Nucleus accumbens (tissue), 56 donors: ENCODE results near the gene OSBP2.

Source experiments
- DNase-seq, 56 donors: peaks; one replicate each; lab custom pipeline; 2025; lab: John Stamatoyannopoulos, UW

The OSBP2 gene

DNA sequence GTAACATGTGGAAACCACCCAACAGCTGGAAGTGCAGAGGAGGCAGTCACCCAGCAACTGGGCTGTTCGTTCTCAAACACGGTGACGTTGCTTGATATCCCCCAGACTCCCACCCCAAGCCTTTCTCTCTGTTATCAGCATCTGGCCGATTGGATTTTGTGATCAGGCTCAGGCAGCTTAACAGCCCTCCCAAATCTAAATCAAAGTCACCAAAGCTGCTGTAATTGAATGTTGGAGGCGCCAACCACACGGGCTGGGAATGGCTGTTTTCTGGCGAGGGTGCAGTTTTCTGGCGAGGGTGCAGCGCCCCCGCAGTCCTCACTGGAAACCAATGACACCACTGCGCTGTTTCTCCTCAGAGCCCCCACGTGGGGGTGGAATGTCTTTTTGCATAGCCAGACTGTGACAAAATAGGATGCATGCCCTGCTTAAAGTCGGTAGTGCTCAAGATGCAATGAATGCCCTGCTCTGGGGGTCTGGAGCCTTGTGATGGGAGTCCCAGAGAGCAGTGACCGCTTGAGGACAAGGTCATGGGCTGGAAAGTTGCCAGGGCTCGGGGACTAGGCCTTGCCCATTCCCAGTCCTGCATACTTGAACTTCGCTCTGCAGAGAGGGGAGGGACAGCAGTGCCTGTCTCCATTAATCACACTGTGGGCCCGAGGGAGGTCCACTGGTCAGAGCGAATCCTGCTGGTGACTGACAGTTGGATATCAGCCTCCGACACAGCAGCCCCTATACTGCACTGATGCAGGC is 168.6 kb downstream of the OSBP2 start:
- DNase-seq = peak in 7 of 56 donors; percentile 16 to 50 (median 28)

GRCh38 chr22:30864441-30865420 is 170.1 kb downstream of the OSBP2 start:
- DNase-seq = no peak

- DNase-seq = no peak
Measured at GRCh38 chr22:30865656-30866055, 171.0 kb downstream of the OSBP2 start.

DNA sequence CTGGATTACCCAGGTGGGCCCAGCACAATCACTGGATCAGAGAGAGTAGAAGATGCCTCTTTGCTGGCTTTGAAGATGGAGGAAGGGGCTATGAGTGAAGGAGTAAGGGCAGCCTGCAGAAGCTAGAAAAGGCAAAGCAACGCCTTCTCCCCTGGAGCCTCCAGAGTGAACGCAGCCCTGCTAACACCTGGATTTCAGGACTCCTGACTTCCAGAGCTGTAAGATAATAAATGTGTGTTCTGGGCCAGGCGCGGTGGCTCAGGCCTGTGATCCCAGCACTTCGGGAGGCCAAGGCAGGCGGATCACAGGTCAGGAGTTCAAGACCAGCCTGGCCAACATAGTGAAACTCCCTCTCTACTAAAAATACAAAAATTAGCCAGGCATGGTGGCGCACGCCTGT is 171.5 kb downstream of the OSBP2 start:
- DNase-seq = no peak

- no peak for DNase-seq
Measured at GRCh38 chr22:30866811-30867271, 172.2 kb downstream of the OSBP2 start.

DNA sequence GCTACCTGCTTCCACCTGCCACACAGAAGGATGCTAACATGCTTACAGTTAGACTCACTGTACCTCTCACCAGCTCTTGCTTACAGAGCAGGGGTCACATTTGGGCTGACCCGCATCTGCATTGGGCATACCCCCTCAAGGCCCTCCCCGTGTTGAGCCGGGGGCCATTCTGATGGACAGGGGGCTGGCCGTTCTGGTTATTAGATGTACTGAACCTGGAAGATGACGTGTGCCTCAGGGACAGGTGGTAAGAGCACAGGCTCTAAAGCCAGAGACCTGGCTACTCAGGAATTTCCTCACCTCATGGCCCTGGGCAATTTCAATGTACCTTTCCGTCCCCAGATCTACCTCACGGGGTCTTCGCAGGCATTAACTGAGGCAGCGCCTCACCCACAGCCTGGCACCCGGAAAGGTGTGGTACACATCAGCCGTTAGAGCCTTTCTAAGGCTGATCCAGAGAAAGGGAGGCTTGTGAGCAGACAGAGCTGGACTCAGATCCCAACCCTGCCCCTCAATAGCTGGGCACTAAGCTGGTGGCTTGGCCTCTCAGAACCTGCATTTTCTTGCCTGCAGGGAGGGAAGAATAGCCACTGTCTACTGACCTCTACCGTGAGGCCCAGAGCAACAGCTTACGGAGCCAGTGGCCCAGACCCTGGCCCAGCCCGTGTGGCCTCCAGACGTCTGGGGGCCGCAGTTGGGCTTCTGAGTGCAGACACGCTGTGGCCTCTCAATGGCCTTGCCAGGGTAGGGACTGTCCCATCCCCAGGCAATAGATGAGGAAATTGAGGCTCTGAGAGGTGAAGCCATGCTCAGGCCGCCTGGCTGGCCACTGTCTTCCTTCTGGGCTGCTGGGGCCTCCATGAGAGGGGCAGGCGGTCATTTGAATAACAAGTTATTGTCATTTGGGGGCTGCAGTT is 173.3 kb downstream of the OSBP2 start:
- no peak for DNase-seq

GRCh38 chr22:30868663-30869385 is 174.2 kb downstream of the OSBP2 start:
- peak in 25 of 56 donors; percentile 13 to 66 (median 36) for DNase-seq

DNA sequence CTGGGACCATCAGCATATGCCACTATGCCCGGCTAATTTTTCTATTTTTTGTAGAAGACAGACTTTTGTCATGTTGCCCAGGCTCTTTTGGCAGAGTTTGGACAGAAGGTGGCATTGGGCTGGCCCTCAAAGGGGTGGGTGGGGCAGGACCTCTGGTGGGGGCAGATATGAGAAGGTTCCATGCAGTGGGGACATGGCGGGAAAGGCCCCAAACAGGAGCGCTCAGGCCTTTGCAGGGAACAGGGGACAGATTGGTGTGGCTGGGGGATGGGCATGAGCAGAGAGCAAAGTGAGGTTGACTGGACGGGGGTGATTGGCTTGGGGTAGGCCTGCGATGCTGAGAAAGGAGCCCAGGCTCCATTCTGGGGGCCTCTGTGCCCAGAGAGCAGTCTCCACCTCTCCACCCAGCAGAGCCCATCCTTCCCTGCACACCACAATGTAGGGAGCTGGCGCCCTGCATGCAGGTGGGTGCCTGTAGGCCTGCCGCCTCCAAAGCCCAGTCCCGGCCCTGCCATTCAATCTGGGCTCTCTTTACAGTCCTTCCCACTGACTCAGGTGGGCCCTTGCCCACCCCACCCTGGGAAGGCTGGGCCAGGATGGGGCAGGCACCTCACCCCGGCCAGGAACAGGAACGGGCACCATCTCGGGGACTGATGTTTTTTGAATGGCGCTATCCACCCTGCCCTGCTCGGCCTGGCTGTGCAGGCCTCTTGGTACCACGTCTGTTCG is 175.2 kb downstream of the OSBP2 start:
- no peak for DNase-seq

- no peak for DNase-seq
Measured at GRCh38 chr22:30870451-30871345, 176.0 kb downstream of the OSBP2 start.

DNA sequence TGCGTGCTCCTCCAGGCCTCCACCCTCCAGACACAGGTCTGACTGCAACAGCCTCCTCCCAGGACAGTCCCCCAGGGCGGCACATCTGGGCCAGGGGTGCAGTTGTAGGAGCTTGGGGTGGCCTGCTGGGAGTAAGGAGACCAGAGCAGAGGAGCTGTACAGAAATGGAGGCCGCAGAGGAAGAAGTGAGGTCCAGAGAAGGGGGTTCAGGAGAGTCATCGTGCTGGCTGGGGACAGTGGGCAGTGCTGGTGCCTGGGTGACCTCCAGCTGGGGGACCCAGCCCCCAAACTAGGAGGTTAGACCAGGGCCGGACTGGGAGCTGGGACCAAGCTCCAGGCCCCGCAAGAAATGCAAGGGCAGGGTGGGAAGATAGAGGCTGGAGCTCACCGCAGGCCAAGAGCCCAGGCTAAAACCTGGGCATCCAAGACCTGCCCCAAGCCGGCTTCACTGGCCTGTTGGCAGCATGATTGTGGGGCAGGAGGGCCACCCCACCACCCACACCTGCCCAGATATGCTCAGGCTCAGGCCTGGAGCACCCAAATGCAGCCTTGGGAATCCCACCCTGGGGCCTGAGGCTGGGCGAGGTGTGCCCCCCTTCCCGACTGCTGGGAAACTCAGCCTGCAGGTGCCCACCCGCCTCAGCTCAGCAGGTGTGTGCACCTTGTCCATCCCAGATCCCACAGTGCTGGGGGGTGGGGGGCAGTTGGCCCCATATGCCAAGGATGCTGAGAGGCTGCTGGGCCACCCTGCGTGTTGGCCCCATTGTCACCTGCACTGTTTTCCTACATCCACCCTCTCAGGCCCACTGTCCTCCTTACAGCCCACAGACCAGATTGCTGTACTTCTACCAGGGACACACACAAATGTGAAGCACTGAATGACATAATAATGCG is 177.0 kb downstream of the OSBP2 start:
- no peak for DNase-seq

DNA sequence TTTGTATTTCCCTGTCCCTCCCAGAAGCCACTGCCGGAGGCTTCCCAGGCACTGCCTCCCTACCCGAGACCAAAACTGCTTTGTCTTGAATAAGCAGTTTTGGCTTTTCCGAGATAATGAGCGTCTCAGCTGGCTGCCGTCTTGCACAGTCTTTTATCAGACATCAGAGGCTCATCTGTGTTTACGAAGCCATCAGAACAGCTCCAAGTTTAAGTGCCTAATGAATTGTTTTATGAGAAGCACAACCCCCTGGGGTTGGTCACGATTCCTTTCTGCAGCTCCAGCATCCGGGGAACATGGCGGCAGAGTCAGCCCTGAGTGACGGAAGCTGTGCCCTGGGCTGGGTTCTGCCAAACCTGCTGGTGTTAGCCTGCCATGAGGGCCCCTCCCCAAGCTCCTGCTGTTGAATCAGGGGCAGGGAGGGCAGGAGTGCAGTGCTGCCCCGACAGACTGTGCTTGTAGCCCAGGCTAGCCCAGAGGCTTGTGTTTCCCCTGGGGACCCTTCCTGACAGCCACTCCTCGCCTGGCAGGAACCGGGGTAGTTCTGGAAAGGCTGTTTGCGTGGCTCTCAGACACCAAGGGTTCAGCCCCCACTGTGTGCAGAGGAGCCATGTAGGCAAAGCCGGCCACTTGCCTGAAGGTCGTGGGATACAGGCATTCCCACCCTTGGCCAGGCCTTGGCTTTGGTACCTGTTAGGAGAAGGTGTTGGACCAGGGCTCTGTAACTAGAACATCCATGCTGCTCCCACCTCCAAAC is 177.8 kb downstream of the OSBP2 start:
- DNase-seq = peak in 10 of 56 donors; percentile 18 to 44 (median 26)

DNA sequence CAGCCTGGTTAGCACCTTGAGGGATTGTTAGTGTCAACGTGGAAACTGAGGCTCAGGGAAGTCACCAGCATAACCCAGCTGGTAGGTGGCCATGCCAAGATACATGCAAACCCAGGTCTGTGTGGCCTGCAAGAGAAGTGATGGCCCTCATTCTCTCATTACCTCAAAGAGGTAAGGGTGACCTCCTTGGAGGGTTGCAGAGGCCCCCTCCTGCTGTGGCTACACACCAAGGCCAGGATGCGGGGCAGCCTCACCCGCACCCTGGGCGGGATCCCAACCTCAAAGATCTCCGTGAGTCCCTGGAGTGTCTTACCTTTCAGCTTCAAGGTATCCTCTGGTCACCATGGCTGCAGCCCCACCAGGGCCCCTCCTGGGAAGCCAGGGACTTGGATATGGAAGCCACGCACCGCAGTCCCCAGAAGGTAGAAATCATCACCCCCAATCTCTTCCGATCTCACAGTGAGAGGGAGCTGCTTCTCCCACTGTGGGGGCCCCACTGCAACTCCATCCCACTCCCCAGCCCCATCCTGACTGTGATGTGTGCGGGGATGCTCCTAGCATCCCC is 178.5 kb downstream of the OSBP2 start:
- no peak for DNase-seq

DNA sequence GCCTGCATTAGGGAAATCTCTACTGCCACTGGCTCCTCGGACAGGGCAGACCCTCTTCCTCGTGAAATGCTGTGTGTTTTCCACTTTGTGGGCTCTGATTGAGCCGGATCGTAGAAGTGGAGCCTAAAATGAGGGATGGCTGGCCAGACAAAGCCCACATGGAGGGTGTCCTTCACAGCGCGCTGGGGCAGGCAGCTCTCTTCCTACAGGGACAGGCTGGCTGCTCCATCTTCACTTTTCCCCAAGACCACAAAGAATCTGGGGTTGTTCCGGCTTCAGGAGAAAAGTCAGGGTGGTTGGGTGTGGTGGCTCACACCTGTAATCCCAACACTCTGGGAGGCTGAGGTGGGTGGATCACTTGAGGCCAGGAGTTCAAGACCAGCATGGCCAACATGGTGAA is 179.0 kb downstream of the OSBP2 start:
- DNase-seq = no peak

DNA sequence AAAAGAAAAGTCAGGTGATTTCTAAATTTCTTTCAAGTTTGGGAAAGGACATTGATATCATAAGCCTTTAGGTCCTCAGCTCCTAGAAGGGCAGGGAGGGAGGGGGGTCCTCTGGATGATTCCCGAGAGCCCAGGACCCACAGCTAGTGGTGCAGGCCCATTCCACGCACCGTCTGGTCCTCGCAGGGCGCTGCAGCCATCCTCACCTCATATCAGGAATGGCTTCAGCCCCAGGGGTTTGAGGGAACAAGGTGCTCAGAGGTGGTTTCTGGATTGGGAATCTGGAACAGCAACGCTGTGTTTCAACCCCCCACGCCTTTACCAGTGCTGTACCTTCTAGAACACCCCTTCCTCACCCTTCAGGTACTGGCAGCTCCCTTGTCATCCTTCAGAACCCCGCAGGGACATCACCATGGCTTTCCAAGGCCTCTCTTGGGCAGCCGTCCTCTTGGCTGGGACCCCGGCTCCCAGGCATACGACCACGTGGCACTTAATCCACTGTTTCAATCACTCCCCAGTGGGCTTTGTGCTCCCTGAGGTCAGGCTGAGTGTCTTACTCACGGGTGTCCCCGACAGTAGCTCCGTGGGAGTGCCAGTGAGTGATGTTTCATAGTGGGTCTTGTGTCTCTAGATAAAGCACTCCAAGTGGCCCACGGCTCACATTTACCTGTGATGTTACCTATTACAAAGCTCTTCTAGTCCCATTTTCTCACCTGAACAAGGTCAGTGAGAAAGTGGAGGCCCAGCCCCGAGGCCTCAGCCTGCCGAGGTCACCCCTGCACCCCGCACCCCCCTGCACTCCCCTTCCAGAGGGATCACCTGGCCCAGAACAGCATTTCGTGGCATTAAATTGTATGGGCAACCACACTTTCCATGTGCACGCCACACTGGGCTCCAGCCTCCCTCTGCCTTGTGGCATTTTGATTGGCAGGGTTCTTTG is 180.0 kb downstream of the OSBP2 start:
- DNase-seq = no peak
